AG10803 (cell line): ENCODE measurements around the gene SCUBE1.

Experiments used
- DNase-seq: peaks from one replicate; pipeline ENCODE4 v3.0.0; 2010; ENCODE audit warnings: low read depth
- H3K4me3 ChIP-seq: 2 replicates; pipeline ENCODE4 v1.5.1; 2011; ENCODE audit warnings: mild to moderate bottlenecking, low read length, control low read depth
- CTCF ChIP-seq: conservative IDR thresholded peaks from 2 replicates; pipeline ENCODE4 v1.5.1; 2011; ENCODE audit warnings: mild to moderate bottlenecking, low read length, control low read depth, inconsistent platforms

SCUBE1 gene

DNA sequence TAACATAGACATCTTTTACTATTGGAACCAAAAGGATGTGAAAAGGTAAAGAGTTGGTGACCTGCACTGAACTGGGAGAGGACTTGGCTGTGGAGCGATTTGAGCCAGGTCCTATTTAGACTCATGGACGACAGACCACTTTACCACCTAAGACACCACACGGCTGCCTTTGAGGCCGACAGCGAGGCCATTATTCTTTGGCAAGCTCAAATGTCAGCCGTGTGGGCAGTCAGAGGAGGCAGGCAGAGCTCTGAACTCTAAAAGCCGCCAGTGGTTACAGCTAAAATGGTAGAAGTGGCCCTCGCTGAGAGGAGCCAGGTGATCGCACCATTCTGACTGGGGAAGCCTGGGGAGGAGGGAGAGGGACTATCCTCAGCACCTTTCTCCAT is 50.5 kb downstream of the SCUBE1 start:
- TF ChIP-seq CTCF = no peak
- no peak overlapping the region for H3K4me3 ChIP-seq
- DNase-seq = no peak

- no peak overlapping the region for H3K4me3 ChIP-seq
- no peak for DNase-seq
- TF ChIP-seq CTCF = no peak
Observed at GRCh38 chr22:43291381-43291780, 51.8 kb downstream of the SCUBE1 start.

- TF ChIP-seq CTCF = no peak
- DNase-seq = peak; percentile 47
- H3K4me3 ChIP-seq = peak overlapping the region; percentile 45
Observed at GRCh38 chr22:43289976-43290721, 53.0 kb downstream of the SCUBE1 start.

DNA sequence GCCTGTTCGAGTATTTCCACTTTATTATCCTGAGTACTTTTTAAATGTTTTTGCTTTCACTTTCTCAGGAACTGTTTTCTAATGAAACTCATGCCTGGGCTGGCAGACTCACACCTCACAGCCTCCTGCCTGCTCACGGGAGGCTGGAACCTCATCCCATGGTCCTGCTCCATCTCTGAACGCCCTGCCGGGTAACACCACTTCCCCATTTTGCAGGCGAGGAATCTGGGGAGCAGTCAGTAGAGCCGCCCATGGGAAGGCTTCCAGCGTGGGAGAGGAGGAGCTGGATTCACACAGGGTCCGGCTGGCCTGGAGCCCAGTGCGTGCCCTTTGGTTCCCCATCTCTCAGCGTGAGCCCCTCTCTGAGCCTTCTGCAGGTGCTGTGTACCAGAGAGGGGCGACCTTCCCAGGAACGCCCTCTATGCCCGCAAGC is 53.6 kb downstream of the SCUBE1 start:
- peak overlapping the region; percentile 45 for H3K4me3 ChIP-seq
- no peak for TF ChIP-seq CTCF
- DNase-seq = peak; percentile 5

GRCh38 chr22:43288807-43289420 is 54.3 kb downstream of the SCUBE1 start:
- DNase-seq = no peak
- no peak for TF ChIP-seq CTCF
- H3K4me3 ChIP-seq = peak overlapping the region; percentile 45

DNA sequence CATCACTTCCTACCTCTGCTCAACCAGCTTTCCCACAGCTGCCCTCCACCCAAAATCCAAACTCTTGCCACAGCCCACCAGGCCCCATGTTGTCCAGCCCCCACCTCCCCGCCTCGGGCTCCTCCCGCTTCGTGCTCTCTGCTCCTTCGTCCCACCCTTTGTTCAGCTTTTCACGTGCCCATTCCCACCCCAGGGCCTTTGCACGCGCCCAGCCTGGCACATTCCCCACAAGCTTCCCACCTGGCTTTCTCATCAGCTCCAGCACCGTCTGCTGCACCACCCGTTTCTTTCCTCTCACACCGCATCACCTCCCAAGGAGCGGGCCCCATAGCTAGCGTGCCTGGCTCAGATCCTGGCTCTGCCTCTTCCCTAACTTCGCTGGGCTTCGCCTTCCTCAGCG is 54.8 kb downstream of the SCUBE1 start:
- H3K4me3 ChIP-seq = no peak overlapping the region
- DNase-seq = no peak
- TF ChIP-seq CTCF = no peak

DNA sequence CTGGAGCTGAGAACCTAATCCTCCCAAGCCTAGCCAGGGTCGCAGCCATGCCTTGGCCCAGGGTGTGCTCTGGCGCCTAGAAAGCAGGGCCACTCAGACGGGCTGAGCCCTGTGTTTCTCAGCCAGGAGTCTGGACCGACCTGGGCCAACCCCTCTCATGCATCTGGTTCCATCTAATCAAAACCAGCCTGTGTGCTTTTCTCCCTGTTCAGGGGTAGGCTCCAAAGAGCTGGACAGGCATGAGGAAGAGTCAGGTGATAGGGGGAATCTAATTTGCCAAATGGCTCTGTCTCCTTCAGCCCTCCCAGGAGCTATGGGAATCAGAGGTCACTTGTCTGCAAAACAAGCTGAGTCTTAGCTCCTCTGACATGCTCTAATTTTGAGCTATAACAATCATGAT is 55.7 kb downstream of the SCUBE1 start:
- no peak for TF ChIP-seq CTCF
- DNase-seq = no peak
- no peak overlapping the region for H3K4me3 ChIP-seq
